DND-41 (cell line): ENCODE results near the gene SNX12.

Source experiments
- ATAC-seq: fragments of 200-7000 bp; cut with Tn5 transposase; 3 replicates; pipeline ENCODE4 v1.9.1; 2021; ENCODE audit warnings: low read depth; ENCODE audit not compliant: insufficient read depth
- DNase-seq: peaks from one replicate; pipeline ENCODE4 v3.0.0-alpha.2; 2020
- H2AFZ ChIP-seq: 2 replicates; pipeline ENCODE4 v1.6.0; 2012; ENCODE audit warnings: low read depth, low read length
- H3K27ac ChIP-seq: 2 replicates; pipeline ENCODE4 v1.5.1; 2012; ENCODE audit warnings: low read length, inconsistent platforms
- H3K27me3 ChIP-seq: fragments of 200-600 bp; sonication (generic); 2 replicates; pipeline ENCODE4 v1.6.0; 2012; ENCODE audit warnings: low read length, mild to moderate bottlenecking, inconsistent platforms; ENCODE audit not compliant: insufficient read depth, poor library complexity
- H3K36me3 ChIP-seq: 2 replicates; pipeline ENCODE4 v1.5.1; 2012; ENCODE audit warnings: low read length, inconsistent platforms; ENCODE audit not compliant: insufficient read depth
- H3K4me1 ChIP-seq: 2 replicates; pipeline ENCODE4 v1.5.1; 2012; ENCODE audit warnings: mild to moderate bottlenecking, low read length; ENCODE audit not compliant: insufficient read depth
- H3K4me2 ChIP-seq: 2 replicates; pipeline ENCODE4 v1.6.0; 2012; ENCODE audit warnings: mild to moderate bottlenecking, moderate library complexity, low read length, inconsistent platforms; ENCODE audit not compliant: insufficient read depth
- H3K4me3 ChIP-seq, 2 experiments: fragments of 200-600 bp in 1 of 2; shearing (Covaris generic) in 1 of 2; 2 replicates each; pipeline ENCODE4 v1.5.1; 2012 to 2016; ENCODE audit warnings: inconsistent platforms in 2 of 2, low read length in 2 of 2, mild to moderate bottlenecking in 2 of 2, low read depth in 1 of 2, moderate library complexity in 1 of 2
- H3K79me2 ChIP-seq: 2 replicates; pipeline ENCODE4 v1.6.0; 2012; ENCODE audit warnings: low read length, inconsistent platforms; ENCODE audit not compliant: insufficient read depth
- H3K9ac ChIP-seq: 2 replicates; pipeline ENCODE4 v1.6.0; 2012; ENCODE audit warnings: low read depth, mild to moderate bottlenecking, inconsistent platforms, low read length, moderate library complexity
- H3K9me3 ChIP-seq: 2 replicates; pipeline ENCODE4 v1.5.1; 2012; ENCODE audit warnings: low read length, moderate library complexity, mild to moderate bottlenecking, inconsistent platforms; ENCODE audit not compliant: insufficient read depth, severe bottlenecking
- H4K20me1 ChIP-seq: 2 replicates; pipeline ENCODE4 v1.6.0; 2012; ENCODE audit warnings: low read length; ENCODE audit not compliant: insufficient read depth
- EZH2 ChIP-seq: IDR thresholded peaks from 3 replicates; pipeline ENCODE4 v1.6.1; 2012; ENCODE audit warnings: borderline replicate concordance, low read depth, mild to moderate bottlenecking, moderate library complexity, low read length, inconsistent platforms; ENCODE audit not compliant: severe bottlenecking
- TF ChIP-seq, protein P1 (sequence below): IDR thresholded peaks from 2 replicates; pipeline ENCODE4 v1.5.1; 2012; ENCODE audit warnings: borderline replicate concordance, low read length, moderate library complexity, mild to moderate bottlenecking; ENCODE audit not compliant: poor library complexity, severe bottlenecking; ENCODE audit errors: extremely low read depth

The SNX12 gene

GRCh38 chrX:71057848-71058530 is 10.1 kb downstream of the SNX12 start:
- Histone ChIP-seq H3K27me3 (no peaks in the 10 kb centered on the region), H3K9ac (no peak overlapping the region), H4K20me1 (no peaks in the 10 kb centered on the region), H3K4me3 (no peak overlapping the region), H2AFZ (no peak overlapping the region), H3K4me1 (no peaks in the 10 kb centered on the region), H3K27ac (no peak overlapping the region), H3K4me2 (no peak overlapping the region), H3K9me3 (no peaks in the 10 kb centered on the region), H3K79me2 (no peaks in the 10 kb centered on the region; the same call in 1 of the 2 replicates), H3K36me3 (peaks cover 53% of the 10 kb centered on the region)
- ATAC-seq = no peak
- DNase-seq = no peak
- no peak for TF ChIP-seq EZH2
- TF ChIP-seq, protein P1, sequence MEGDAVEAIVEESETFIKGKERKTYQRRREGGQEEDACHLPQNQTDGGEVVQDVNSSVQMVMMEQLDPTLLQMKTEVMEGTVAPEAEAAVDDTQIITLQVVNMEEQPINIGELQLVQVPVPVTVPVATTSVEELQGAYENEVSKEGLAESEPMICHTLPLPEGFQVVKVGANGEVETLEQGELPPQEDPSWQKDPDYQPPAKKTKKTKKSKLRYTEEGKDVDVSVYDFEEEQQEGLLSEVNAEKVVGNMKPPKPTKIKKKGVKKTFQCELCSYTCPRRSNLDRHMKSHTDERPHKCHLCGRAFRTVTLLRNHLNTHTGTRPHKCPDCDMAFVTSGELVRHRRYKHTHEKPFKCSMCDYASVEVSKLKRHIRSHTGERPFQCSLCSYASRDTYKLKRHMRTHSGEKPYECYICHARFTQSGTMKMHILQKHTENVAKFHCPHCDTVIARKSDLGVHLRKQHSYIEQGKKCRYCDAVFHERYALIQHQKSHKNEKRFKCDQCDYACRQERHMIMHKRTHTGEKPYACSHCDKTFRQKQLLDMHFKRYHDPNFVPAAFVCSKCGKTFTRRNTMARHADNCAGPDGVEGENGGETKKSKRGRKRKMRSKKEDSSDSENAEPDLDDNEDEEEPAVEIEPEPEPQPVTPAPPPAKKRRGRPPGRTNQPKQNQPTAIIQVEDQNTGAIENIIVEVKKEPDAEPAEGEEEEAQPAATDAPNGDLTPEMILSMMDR = no peak

DNA sequence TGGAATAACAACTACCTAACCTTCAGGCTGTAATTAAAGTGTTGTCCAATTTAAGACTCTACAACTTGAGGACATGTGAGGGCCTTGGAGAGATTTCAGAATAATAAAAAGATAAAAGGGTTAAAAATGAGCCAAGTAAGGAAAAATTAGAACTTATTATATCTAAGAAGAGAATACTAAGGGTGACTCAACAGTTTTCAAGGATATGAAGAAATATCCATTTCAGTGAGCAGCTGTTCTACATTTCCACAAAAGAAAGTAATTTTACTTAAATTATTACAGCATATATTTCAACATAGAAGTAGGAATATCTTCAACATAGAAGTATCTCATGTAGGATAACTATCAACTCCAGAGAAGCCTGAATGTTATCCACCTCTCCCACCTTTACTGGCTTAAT is 11.3 kb downstream of the SNX12 start:
- no peak for ATAC-seq
- Histone ChIP-seq H3K79me2 (no peaks in the 10 kb centered on the region; the same call in 1 of the 2 replicates), H2AFZ (no peak overlapping the region), H3K9me3 (no peaks in the 10 kb centered on the region), H3K27me3 (no peaks in the 10 kb centered on the region), H3K4me1 (no peaks in the 10 kb centered on the region), H4K20me1 (no peaks in the 10 kb centered on the region), H3K27ac (no peak overlapping the region), H3K9ac (no peak overlapping the region), H3K4me3 (no peak overlapping the region), H3K4me2 (no peak overlapping the region), H3K36me3 (peaks cover 50% of the 10 kb centered on the region)
- no peak for DNase-seq
- no peak for TF ChIP-seq EZH2
- TF ChIP-seq, protein P1 = no peak

- Histone ChIP-seq H3K9ac (no peak overlapping the region), H3K9me3 (no peaks in the 10 kb centered on the region), H4K20me1 (no peaks in the 10 kb centered on the region), H3K4me1 (no peaks in the 10 kb centered on the region), H3K79me2 (no peaks in the 10 kb centered on the region), H3K4me2 (no peak overlapping the region), H2AFZ (no peak overlapping the region), H3K27me3 (no peaks in the 10 kb centered on the region), H3K4me3 (no peak overlapping the region), H3K27ac (no peak overlapping the region), H3K36me3 (peaks cover 21% of the 10 kb centered on the region)
- TF ChIP-seq, protein P1 = no peak
- no peak for TF ChIP-seq EZH2
- no peak for DNase-seq
- ATAC-seq = no peak
Observed at GRCh38 chrX:71053217-71053621, 14.9 kb downstream of the SNX12 start.
